ENCODE data around the gene OR51L1.
"Not testable (repeated sequence)": the region's sequence is repeated elsewhere in the genome, so short reads cannot be mapped to it uniquely, and the experiment has no call there.

Gene OR51L1, protein sequence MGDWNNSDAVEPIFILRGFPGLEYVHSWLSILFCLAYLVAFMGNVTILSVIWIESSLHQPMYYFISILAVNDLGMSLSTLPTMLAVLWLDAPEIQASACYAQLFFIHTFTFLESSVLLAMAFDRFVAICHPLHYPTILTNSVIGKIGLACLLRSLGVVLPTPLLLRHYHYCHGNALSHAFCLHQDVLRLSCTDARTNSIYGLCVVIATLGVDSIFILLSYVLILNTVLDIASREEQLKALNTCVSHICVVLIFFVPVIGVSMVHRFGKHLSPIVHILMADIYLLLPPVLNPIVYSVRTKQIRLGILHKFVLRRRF

DNA sequence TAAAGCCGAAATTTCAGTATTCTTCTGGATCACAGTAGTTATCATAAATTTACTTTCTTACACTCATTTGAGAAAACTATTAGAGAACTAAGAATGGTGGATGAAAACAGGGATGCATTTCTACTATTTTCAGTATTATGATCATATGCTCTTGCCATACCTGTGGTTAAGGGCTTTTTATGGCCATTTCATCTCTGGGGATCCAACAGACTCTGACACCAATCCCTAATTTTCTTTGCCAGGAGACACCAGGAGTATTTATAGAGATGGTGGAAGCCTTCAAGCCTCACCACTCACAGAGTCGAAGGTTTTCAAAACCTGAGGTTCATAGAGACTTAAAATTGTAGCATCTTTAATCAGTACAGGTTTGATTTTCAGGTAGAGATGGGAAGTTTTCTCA, at the start of gene OR51L1:
Gene OR51L1 (plus strand): TSS at position 301 of the 400 bp plus-strand sequence. CDS start 4,132 bp downstream, outside the sequence.
- FAIRE-seq (no peak), DNase-seq (ENCODE audit: insufficient read length, low spot score) (no peak)
- TF ChIP-seq, protein P1, sequence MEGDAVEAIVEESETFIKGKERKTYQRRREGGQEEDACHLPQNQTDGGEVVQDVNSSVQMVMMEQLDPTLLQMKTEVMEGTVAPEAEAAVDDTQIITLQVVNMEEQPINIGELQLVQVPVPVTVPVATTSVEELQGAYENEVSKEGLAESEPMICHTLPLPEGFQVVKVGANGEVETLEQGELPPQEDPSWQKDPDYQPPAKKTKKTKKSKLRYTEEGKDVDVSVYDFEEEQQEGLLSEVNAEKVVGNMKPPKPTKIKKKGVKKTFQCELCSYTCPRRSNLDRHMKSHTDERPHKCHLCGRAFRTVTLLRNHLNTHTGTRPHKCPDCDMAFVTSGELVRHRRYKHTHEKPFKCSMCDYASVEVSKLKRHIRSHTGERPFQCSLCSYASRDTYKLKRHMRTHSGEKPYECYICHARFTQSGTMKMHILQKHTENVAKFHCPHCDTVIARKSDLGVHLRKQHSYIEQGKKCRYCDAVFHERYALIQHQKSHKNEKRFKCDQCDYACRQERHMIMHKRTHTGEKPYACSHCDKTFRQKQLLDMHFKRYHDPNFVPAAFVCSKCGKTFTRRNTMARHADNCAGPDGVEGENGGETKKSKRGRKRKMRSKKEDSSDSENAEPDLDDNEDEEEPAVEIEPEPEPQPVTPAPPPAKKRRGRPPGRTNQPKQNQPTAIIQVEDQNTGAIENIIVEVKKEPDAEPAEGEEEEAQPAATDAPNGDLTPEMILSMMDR (IDR thresholded peaks at IDR 0.05; ENCODE audit: insufficient read depth, missing control alignments), result no peak

DNA sequence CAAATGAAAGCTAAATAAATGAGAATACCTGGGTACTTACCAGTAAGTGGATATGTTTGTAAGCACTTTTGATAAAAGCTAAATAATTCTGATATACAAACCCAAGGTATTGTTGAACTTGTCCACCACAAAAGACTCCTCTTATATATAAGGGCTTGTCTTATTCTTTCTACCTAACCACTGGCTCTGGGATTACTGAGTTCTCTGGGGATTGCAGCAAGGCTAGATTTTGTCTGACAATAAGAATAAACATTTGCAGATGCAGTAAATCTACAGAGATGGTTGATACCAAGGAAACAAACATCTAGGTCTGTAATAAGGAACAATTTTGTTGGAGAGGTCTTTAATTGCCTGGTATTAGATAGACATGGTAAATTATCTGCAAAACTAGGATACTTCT, 47.1 kb upstream of the OR51L1 start, which contains the start of gene OR51A4:
Gene OR51A4 (minus strand): TSS at position 101 of the 400 bp plus-strand sequence. CDS start 505 bp downstream, outside the sequence.
- FAIRE-seq (no peak), DNase-seq (ENCODE audit: insufficient read length, low spot score) (no peak)
- TF ChIP-seq, protein P1 (IDR thresholded peaks at IDR 0.05; ENCODE audit: insufficient read depth, missing control alignments), result no peak

DNA sequence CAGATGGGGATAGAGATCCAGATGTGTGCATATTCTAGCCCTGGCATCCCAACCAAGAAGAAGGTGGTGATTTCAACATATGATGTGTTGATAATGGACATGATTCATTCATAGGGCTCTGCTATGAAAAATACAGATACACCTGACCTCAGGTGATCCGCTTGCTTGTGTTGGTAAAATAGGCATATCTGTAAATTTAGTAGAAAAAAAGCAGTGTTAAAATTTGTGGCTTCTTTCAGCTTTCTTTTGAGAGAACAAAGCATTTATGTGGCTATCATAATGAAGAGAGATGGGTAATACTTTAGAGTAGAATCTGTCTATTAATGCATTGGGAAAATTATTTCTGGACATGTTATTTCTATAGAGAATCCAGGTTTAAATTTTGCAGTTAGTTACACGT, 39.0 kb upstream of the OR51L1 start, which contains the start of gene OR51A2:
Gene OR51A2 (minus strand): TSS at position 101 of the 400 bp plus-strand sequence. CDS start 0 bp downstream, at position 101.
- FAIRE-seq; DNase-seq (ENCODE audit: insufficient read length, low spot score): not testable (repeated sequence)

DNA sequence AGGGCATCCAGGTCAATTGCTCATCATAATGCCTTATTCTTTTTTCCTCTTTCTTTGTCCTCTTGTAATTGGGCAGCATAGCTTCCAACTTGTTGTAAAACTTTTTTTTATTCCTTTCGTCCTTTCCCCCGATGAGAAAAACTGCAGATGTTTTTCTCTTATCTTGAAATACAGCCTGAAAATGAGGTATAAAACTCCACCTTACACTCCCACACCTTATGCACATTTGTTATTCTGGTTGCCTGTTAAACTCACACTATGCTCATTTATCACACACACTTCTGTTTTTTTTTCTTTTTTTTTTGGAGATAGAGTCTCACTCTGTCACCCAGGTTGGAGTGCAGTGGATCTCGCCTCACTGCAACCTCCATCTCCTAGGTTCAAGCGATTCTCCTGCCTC, 37.3 kb upstream of the OR51L1 start:
- TF ChIP-seq, protein P1 (IDR thresholded peaks at IDR 0.05; ENCODE audit: insufficient read depth, missing control alignments), result no peak

DNA sequence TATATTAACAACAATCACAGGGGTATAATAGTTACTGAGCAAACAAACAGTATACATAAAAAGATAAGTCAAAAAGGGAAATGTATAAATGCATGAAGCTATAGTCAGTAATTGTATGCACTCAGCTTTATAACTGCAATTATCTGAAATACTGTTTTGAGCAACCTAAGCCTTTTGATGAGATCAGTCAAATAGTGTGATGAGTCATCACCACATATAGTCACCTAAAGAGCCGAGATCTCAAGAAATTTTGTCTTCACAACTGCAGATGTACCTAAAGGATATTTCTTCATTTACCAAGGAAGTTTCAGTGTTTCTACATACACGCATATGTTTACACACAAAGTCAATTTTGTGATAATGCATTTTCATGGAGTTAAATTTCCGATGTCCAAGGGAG, 33.8 kb upstream of the OR51L1 start:
- DNase-seq (ENCODE audit: insufficient read length, low spot score), result no peak
- no peak for FAIRE-seq
- TF ChIP-seq, protein P1 (IDR thresholded peaks at IDR 0.05; ENCODE audit: insufficient read depth, missing control alignments), result no peak

More for the DNA sequence above, 37.3 kb upstream of the OR51L1 start:
- FAIRE-seq, result no peak
- DNase-seq (ENCODE audit: insufficient read length, low spot score), result no peak

DNA sequence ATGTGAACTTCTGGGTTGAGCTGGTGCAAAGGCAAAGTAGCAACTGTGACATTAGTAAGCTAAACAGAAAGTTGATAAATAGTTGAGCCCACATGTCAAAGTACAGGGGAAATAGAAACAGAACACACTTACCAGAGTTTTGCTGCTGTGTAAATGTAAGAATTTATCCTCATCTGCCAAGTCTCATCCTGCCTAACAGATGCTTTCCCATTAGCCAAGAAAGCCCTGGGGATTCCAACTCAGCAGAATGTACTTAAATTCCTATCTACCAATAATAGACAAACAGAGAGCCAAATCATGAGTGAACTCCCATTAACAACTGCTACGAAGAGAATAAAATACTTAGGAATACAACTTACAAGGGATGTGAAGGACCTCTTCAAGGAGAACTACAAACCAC, 31.8 kb upstream of the OR51L1 start:
- DNase-seq (ENCODE audit: insufficient read length, low spot score) (no peak), FAIRE-seq (no peak)
- TF ChIP-seq, protein P1 (IDR thresholded peaks at IDR 0.05; ENCODE audit: insufficient read depth, missing control alignments), result no peak

DNA sequence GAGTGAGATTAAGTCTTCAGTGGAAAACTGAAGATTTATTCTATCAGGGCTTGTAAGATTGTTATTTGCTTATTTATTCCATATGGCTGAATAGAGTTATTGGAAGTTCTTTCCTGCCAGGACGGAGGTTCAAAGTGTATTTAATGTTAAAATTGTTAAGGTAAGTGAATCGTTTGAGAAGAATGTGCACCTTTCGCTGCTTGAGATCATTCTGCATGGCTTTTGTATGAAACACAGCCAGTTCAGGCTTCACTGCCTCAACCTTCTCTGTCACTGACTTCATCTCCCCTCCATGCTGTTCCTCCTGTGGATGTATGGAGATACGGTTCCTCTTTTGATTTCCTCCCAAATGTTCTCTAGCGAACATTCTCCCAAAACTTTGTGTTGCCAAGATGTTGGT, 19.2 kb upstream of the OR51L1 start:
- DNase-seq (ENCODE audit: insufficient read length, low spot score), result no peak
- TF ChIP-seq, protein P1 (IDR thresholded peaks at IDR 0.05; ENCODE audit: insufficient read depth, missing control alignments), result no peak
- no peak for FAIRE-seq

Measured in D721Med (cell line).